Duodenal mucosa (tissue), 2 donors: Measurements from ENCODE around the gene EEF1AKMT3.
"Not testable (repeated sequence)": the region's sequence is repeated elsewhere in the genome, so short reads cannot be mapped to it uniquely, and the experiment has no call there.

Experiments
- H3K27ac ChIP-seq: one replicate; pipeline ENCODE4 v1.7.0; 2013; ENCODE audit warnings: low read depth, low read length
- H3K27me3 ChIP-seq, 2 donors: one replicate each; pipeline ENCODE4 v1.7.0; 2013; ENCODE audit warnings: low read length in 2 of 2, control low read depth in 1 of 2; ENCODE audit not compliant: insufficient read depth in 2 of 2, control insufficient read depth in 1 of 2
- H3K36me3 ChIP-seq, 2 donors: one replicate each; pipeline ENCODE4 v1.7.0; 2013; ENCODE audit warnings: low read length in 2 of 2, control low read depth in 1 of 2; ENCODE audit not compliant: insufficient read depth in 2 of 2, control insufficient read depth in 1 of 2
- H3K4me1 ChIP-seq, 2 donors: one replicate each; pipeline ENCODE4 v1.7.0; 2013; ENCODE audit warnings: low read length in 2 of 2, control low read depth in 1 of 2; ENCODE audit not compliant: insufficient read depth in 2 of 2, control insufficient read depth in 1 of 2
- H3K4me3 ChIP-seq, 2 donors: one replicate each; pipeline ENCODE4 v1.7.0; 2013; ENCODE audit warnings: low read length in 2 of 2, low read depth in 1 of 2
- H3K9ac ChIP-seq, 2 donors: one replicate each; pipeline ENCODE4 v1.7.0; 2013; ENCODE audit warnings: low read length in 2 of 2, low read depth in 1 of 2
- H3K9me3 ChIP-seq, 2 donors: one replicate each; pipeline ENCODE4 v1.7.0; 2013; ENCODE audit warnings: low read length in 2 of 2, control low read depth in 1 of 2; ENCODE audit not compliant: control insufficient read depth in 1 of 2

Gene EEF1AKMT3

DNA sequence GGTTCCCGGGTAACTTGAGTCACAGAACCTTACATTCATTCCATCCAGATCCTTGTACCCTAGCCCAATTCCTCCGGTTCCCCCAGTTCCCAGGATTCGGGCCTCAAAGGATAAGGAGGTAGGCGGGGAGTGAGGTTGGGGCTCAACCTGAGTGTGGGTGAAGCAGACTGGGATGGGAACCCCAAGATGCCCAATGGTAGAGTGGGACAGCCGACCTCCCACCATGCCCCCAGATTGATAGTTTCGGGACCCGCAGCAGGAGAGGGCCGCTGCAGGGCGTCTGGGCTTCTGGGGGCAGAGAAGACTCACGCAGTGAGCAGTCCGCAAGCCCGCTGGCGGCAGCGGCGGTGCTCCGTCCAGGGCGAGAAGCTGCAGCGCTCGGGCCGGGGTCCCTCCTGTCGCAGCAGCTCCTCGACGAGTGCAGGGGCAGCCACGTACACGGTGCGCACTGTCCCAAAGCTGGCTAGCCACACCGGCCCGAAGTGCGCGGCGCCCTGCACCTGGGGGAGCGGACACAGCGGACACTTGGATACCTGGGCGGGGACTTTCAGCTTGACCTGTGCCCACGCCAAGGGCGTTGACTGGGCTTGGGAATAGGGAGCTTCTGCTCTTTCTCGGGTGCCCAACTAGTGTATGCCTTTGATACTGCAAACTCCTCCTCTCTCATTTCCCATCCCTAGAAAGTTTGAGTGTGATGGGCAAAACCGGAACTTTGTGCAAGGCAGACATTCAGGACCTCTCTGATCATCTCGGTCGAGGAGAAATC is 6.5 kb upstream of the EEF1AKMT3 start:
- H3K4me1 ChIP-seq, result peaks cover 23 to 32% of the 10 kb centered on the region in 2 donors
- H3K27me3 ChIP-seq, result peaks cover 25 to 33% of the 10 kb centered on the region in 2 donors
- peak overlapping the region; percentile 7 to 67 for H3K9ac ChIP-seq
- no peak overlapping the region for H3K27ac ChIP-seq
- H3K9me3 ChIP-seq, result no peaks in the 10 kb centered on the region
- H3K4me3 ChIP-seq, result peak overlapping the region; percentile 77 to 83
- H3K36me3 ChIP-seq, result peaks cover 5 to 19% of the 10 kb centered on the region in 2 donors

DNA sequence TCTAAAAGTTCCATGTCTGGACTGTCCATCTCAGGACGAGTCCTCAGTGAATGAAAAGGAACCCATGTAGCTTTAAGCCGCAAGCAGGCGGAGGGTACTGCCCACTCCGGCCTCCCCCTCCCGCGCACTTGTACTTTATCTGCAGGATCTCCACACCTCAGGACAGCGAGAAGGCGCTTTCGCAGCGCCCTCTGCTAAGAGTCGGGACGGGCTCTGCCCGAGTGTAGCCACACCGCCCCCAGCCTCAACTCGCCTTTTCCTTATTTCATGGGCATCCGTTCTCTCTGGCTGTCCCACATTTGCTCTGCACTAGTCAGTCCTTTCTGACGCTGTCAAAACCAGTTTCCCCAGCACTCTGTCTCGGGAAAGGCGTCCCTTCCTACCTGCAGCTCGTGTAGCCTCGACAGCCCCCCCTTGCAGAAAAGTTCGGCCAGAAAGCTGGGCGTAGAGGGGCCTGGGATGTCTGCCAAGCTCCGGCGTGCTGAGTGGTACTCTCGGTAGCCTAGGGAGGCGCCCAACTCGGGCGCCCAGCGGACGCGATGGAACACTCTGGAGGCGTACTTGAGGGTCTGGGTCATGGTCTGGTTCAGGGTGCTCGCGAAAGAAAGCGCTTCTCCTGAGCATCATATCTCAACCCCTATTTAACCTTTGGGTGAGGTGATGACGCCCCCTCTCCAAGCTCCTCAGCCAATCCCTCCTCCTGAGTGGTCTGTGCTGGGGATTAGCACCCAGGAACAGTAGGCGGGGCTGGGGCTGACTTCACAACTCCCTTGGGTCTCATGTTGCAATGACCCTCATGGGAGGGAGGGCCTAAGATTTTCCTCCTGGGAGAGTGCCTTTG is 5.7 kb upstream of the EEF1AKMT3 start, which contains the start of gene CYP27B1:
Gene CYP27B1 (minus strand): TSS at position 615 of the 841 bp plus-strand sequence. CDS start 37 bp downstream, at position 578.
- Histone ChIP-seq H3K9ac (peak within 1 kb of the TSS in 1 of 2 donors; percentile 32), H3K27ac (no peak within 1 kb of the TSS), H3K9me3 (no peaks in the 10 kb centered on the region), H3K4me3 (peak within 1 kb of the TSS; percentile 77 to 83), H3K4me1 (peaks cover 30 to 40% of the 10 kb centered on the region in 2 donors), H3K36me3 (peaks cover 5 to 19% of the 10 kb centered on the region in 2 donors), H3K27me3 (peaks cover 25 to 33% of the 10 kb centered on the region in 2 donors)

DNA sequence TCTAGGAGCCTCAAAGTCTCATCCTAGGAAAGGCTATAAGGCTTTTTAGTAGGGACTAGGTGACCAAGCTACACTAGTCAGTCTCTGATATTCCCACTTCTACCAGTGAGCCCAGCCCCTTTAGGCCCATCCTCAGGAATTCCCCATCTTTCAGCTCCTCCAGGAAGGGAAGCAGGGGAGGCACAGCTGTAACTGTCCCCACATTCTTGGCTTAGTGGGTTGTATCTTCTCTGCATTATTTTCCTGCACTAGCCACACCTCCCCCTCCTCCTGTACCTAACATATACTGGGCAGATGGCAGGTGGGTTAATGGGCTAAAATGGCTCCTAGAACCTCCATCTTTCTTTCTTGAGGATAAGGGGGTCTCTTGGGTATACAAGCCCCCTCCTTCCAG is 5.1 kb upstream of the EEF1AKMT3 start:
- Histone ChIP-seq H3K9me3 (no peaks in the 10 kb centered on the region), H3K27me3 (peaks cover 25 to 33% of the 10 kb centered on the region in 2 donors), H3K27ac (no peak overlapping the region), H3K4me1 (peaks cover 30 to 41% of the 10 kb centered on the region in 2 donors), H3K9ac (no peak overlapping the region), H3K36me3 (peaks cover 5 to 19% of the 10 kb centered on the region in 2 donors), H3K4me3 (peak overlapping the region in 1 of 2 donors; percentile 77)

DNA sequence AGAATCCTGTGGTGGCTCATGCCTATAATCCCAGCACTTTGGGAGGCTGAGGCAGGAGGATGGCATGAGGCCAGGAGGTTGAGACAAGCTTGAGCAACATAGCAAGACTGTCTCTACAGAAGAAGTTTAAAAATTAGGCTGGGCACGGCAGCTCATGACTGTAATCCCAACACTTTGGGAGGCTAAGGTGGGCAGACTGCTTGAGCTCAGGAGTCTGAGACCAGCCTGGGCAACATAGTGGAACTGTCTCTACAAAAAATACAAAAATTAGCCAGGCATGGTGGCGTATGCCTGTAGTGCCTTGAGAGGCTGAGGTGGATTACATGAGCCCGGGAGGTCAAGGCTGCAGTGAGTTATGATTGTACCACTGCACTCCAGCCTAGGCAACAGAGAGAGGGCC is 4.5 kb upstream of the EEF1AKMT3 start:
- Histone ChIP-seq H3K9ac (no peak overlapping the region), H3K27ac (no peak overlapping the region), H3K4me1 (peaks cover 30 to 43% of the 10 kb centered on the region in 2 donors), H3K36me3 (peaks cover 5 to 19% of the 10 kb centered on the region in 2 donors), H3K4me3 (no peak overlapping the region), H3K27me3 (peaks cover 25 to 33% of the 10 kb centered on the region in 2 donors), H3K9me3 (no peaks in the 10 kb centered on the region)

DNA sequence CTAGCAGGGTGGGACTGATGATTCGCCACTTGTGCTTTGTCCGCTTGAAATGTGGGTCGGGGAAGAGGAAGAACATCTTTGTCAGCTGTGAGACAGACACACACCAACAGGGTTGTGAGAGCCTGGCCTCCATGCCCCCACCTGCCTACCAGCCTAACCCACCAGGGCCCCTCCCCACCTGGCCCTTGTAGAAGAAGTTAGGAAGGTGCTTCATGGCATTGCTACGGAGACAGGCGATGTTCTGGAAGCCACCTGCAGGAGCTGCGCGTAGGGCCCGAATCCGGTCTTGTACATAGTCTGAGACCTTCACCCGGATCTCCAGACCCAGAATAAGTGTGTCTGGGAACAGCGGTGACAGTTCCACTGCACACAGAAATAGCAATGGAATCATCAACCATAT is 2.8 kb upstream of the EEF1AKMT3 start:
- Histone ChIP-seq H3K27me3 (peaks cover 24 to 25% of the 10 kb centered on the region in 2 donors), H3K9ac (no peak overlapping the region), H3K36me3 (peaks cover 5 to 19% of the 10 kb centered on the region in 2 donors), H3K27ac (no peak overlapping the region), H3K4me1 (peaks cover 30 to 42% of the 10 kb centered on the region in 2 donors), H3K4me3 (no peak overlapping the region), H3K9me3 (no peaks in the 10 kb centered on the region)

DNA sequence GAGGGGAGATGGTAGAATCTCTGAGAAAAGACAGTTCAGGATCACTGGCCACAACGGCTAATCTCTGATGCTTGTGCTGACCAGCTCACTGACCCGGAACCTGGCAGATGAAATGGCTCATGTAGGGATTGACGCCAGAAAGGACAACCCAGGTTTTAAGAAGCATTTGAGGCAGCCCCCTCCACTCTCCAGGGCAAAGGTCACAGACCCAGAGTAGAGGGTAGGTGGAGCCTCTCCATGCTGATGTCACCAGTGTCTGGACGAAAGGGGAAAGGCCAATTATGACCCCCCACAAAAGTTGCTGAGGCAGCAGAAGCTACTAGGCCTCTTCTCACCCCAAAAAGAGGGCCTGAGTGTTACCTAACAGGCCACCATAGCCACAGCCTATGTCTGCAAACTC is 1.7 kb upstream of the EEF1AKMT3 start:
- peaks cover 26 to 31% of the 10 kb centered on the region in 2 donors for H3K4me1 ChIP-seq
- H3K9me3 ChIP-seq, result no peaks in the 10 kb centered on the region
- no peak overlapping the region for H3K27ac ChIP-seq
- H3K36me3 ChIP-seq, result peaks cover 5 to 19% of the 10 kb centered on the region in 2 donors
- H3K27me3 ChIP-seq, result peaks cover 14 to 15% of the 10 kb centered on the region in 2 donors
- H3K9ac ChIP-seq, result no peak overlapping the region
- H3K4me3 ChIP-seq, result peak overlapping the region in 1 of 2 donors; percentile 97

DNA sequence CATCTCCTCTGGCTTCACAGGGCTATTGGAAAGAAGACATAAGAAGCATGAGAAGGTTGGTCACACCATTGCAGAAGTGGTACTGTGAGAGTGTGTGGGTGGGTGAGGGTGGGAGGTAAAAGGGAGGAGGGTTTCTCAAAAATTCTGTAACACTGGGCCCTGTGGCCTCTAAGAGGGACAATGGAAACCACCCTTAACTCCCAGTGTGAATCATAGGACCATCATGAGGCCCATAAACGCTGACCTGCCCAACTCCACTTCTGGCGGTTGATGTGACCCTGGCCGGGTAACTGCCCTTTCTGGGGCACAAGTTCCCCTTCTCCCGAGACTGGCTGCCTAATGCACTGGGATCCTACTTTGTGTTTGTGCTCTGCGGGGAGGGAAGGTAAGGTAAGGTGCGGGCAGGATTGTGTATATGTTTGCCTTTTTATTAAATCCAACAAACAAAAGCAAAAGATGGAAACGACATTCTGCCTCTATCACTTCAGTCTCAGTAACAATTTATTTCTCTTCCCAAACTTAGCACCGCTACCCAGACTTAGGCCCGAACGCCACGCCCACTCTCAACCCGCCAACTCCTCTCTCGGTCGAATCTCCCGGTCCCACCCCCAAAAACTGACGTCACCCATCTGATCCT is 1.1 kb upstream of the EEF1AKMT3 start:
- Histone ChIP-seq H3K4me3 (peak overlapping the region; percentile 94 to 97), H3K4me1 (peaks cover 20 to 25% of the 10 kb centered on the region in 2 donors), H3K27ac (peak overlapping the region; percentile 96), H3K9me3 (no peaks in the 10 kb centered on the region), H3K36me3 (peaks cover 5 to 19% of the 10 kb centered on the region in 2 donors), H3K9ac (peak overlapping the region; percentile 84 to 85), H3K27me3 (peaks cover 8 to 10% of the 10 kb centered on the region in 2 donors)

DNA sequence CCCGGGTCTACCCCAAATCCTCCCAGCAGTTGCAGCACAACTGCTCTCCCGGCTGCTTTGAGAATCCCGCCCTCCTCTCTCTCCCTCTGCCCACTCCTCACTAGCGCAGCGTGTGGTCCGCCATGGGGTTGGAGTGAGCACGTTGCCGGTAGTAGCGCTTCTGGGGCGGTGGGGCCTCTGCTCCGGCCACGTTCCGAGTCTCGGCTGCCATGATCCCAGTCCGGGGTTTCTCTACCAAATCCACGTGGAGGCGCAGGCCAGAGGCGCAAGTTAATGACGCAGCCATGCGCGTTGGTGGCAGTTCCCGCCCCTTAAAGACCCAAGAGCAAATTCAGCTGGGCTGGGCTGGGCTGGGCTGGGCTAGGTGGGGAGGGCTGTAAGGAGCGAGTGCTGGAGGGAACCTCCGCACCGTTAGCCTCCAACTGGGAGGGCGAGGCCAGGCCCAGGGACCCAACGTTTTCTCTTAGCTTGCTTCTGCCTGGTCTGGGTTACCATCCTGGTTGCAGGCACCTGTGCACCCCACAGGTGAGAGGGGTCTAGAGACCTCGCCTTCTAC is 463 bp upstream of the EEF1AKMT3 start, which contains the start of gene METTL1:
Gene METTL1 (minus strand): TSS at position 233 of the 556 bp plus-strand sequence. CDS start 22 bp downstream, at position 211.
- Histone ChIP-seq H3K36me3 (peaks cover 5 to 19% of the 10 kb centered on the region in 2 donors), H3K4me3 (peak within 1 kb of the TSS; percentile 94 to 97), H3K27me3 (peaks cover 4 to 5% of the 10 kb centered on the region in 2 donors), H3K9me3 (no peaks in the 10 kb centered on the region), H3K9ac (peak within 1 kb of the TSS; percentile 84 to 98), H3K27ac (peak within 1 kb of the TSS; percentile 96), H3K4me1 (peaks cover 14 to 19% of the 10 kb centered on the region in 2 donors)

DNA sequence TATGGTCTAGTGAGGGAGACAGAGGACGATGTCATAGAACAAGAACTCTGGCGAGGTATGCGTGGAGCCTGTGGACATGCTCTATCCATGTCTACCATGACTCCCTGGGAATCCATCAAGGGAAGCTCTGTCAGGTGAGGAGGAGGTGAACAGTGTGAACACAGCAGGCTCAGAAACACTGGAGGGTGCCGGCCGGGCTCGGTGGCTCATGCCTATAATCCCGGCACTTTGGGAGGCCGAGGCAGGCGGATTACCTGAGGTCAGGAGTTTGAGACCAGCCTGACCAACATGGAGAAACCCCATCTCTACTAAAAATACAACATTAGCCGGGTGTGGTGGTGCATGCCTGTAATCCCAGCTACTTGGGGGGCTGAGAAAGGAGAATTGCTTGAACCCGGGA is 2.2 kb downstream of the EEF1AKMT3 start:
- H3K9ac ChIP-seq, H3K27ac ChIP-seq, H3K27me3 ChIP-seq, H3K36me3 ChIP-seq, H3K4me3 ChIP-seq, H3K9me3 ChIP-seq: not testable (repeated sequence)
- peaks cover 12 to 17% of the 10 kb centered on the region in 2 donors for H3K4me1 ChIP-seq
